ENCODE results near the gene FETUB.
"Not testable (repeated sequence)": the region's sequence is repeated elsewhere in the genome, so short reads cannot be mapped to it uniquely, and the experiment has no call there.

Gene FETUB

DNA sequence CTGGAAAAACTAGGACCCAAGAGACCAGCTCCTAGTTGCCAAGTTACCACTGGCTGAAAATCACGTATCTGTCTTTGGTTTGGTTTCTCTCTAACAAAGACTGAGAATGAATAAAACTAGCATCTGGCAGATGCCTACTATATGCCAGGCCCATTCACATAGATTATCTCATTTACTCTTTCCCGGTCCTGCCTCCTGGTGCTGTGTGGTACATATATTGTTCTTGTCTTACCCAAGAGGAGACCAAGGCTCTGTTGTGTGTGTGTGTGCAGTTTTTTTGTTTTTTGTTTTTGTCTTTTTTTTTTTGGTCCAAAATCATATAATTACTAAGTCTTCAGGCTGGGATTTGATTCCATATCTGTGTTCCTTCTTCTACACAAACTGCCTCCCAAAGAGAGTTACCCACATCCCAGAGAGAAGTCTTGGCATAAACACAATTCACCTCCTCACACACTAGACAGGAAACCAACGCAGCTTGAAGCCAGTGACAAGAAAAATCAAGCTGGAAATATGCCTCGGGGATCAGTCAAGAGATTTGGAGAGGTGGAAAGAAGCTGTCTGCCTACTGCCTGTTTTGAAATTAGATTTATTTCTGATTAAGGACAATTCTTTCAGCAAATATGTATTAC is 26.4 kb upstream of the FETUB start:
- no peak for DNase-seq

DNA sequence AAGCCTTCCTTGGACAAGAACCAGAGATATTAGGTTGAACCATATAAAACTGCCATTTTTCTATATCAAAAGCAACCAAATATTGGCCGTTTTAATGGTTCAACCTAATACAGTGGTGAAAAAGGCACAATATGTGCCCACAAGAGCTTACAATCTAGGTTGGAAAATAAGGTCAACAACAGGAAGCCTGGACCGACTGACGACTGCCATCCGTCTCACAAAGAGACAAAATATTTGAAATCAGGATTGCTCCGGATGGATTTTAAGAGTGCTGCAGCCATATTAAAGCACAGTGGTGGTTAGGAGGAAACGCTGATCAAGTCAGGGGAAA is 26.0 kb upstream of the FETUB start:
- DNase-seq = no peak

DNA sequence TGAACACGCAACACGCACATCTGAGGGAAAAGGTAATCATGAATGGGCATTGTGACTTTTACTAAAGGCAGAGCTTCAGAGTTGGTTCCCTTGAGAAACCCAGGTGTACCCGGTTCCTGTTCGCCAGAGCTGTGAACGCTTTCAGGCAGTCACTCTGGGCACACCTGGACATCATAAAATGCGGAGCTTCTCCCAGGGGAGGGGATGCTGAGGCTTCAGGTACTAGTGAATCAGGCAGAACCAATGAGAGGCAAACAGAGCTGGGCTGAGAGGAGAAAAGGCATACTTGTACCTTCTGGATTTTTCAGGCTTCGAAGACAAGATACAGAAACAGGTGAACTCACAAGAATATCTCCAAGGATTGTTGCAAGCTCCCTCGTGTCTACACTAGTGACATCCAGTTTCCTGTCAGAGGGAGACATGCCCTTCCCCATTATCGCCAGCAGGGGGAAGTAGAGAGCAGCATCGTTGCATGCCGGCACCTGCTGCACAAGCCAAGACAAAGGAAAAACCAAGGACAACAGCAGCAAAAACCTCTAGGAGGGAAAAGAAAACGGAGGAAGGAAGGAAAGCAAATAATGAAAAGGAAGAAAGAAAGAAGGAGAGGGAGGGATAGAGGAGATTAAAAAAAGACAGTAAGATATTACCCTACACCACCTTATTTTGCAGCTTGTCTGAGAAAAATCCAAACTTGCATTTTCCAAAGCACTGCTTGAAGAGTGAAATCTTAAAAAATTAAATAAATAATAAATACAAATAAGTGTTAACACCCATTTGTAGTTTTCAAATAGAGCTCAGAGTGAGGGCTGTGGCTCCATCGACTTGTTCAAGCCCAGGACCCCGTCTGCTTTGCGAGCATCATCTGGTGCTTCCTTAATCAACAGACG is 25.4 kb upstream of the FETUB start:
- DNase-seq = peak; percentile 74

DNA sequence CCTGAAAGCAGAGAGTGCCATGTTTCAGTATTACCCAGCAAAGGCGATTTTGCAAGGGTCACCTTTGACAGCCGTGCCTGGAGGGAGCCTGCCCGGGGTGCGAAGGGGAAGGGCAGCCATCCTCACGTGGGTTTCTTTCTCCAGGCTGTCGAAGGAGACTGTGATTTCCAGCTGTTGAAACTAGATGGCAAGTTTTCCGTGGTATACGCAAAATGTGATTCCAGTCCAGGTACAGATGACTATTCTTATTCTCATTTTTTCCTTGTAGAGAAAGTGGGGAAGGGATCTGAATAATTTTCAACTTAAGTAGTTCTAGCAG is 23.9 kb upstream of the FETUB start:
- DNase-seq = no peak

- peak; percentile 83 for DNase-seq
Measured at GRCh38 chr3:186617036-186617946, 22.9 kb upstream of the FETUB start.

GRCh38 chr3:186618318-186618938 is 21.8 kb upstream of the FETUB start:
- DNase-seq = no peak

DNA sequence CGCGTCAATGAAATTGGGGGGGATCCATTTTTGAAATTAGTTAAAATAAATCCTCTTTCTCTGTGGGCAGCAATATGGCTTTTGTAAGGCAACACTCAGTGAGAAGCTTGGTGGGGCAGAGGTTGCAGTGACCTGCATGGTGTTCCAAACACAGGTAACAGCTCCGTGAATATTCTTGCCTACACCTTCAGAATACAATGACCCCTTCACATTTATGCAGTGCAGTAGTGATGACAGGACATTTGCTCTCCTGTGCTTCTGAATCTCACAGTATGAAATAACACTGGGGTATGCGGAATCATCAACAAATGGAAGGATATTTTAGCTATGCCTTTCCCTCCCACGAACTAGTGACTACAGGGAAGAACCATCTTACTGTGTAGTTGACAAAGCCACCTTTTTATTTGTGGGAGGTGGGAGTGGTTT is 20.4 kb upstream of the FETUB start:
- DNase-seq = no peak

DNA sequence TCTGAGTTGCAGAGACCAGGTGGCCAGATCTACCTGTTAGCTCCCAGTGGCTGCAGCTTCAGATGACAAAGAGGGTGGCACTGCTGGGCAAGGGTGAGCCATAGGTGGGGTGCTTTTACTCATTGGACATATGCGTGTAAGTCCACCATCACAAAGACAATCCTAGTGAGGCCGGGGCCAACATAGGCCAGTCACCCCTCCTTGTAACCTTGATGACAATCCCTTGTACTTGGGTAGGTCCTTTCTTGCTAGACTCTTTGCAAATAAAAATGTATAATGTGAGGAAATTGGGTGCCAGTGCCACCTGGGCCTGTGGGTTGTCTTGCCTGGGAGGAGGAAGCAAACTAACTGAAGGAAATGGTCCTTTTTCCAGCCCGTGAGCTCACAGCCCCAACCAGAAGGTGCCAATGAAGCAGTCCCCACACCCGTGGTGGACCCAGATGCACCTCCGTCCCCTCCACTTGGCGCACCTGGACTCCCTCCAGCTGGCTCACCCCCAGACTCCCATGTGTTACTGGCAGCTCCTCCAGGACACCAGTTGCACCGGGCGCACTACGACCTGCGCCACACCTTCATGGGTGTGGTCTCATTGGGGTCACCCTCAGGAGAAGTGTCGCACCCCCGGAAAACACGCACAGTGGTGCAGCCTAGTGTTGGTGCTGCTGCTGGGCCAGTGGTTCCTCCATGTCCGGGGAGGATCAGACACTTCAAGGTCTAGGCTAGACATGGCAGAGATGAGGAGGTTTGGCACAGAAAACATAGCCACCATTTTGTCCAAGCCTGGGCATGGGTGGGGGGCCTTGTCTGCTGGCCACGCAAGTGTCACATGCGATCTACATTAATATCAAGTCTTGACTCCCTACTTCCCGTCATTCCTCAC is 19.7 kb upstream of the FETUB start:
- DNase-seq = no peak

DNA sequence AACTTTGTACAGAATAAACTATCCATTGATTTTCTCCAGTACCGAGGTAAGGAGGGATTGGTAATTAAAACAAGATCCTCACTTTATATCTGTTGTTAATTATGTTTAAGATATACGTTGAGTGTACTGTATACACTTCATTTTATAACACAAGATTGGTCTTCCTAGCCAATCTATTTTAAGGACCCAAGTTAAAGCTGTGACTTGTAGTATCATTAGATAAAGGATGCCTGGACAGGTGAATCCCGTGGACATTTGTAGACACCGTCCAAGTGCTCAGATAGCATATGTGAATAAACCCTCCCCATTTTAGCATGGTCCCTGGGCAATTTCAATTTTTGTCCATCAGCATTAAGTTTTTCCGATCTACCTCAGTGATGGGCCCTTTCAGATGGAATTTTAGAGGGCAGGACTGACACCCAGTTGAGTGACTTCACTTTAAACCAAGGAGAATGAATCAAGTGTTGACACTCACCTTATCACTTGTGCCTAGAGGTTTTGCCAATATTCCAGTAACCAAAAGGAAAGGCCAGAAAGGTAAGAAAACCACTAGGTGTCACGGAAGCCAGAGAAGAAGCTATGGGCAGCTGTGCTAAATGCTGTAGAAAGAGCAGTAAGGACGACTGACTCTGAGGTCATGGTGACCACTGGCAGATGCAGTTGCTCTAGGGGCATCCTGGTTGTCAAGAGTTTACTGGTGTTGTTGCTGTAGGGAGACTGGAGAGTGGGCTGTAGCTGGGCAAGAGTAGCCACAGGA is 18.1 kb upstream of the FETUB start:
- DNase-seq = no peak

DNA sequence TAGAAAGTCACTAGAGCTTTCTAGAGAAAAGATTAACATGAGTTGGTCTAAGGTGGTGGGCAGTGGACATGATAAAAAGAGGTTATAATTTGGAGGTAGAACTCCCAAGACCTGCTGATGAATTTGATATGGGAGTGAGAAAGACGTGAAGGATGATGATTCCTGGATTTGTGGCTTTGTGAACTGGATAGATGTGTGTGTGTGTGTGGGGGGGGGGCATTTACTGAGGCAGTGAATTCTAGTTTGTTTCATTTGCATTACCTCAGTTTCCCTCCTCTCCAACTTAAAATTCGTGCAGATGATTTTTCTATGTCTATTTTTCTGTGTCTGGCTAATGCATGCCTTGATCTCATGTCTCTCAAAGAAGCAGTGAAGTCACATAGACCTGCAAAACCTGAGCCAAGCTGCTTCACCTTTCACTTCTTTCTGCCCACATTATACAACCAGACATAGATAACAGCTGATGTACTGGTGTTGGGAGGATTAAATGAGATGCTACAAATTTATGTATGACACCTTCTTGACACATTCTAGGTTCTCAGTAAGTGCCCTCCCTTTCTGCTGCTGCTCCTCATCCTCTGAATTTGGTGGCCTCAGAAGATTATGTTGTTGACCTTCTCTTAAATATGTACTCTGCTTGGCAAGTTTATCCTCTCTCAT is 17.4 kb upstream of the FETUB start:
- no peak for DNase-seq

- no peak for DNase-seq
Measured at GRCh38 chr3:186624598-186624997, 15.6 kb upstream of the FETUB start.

DNA sequence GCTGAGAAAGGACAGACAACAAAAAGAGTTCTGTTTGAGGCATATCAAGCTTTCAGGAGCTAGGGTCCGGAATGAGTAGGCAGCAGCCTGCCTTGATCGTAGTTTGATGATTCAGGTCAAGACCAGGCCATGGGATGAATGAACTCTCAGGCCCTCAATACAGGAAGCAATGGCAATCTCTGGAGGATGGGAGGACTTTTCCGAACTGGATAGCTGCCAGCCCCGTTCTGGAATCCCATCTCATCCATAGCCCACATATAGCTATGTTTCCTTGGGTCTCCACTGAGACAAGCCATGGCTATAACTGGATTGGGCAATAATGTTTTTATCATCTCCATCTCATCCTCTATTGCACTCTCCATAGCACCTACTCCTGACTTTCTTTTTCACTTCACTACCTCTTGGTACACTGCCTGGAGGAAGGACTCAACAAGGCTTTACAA is 14.6 kb upstream of the FETUB start:
- no peak for DNase-seq

GRCh38 chr3:186626254-186626847 is 13.8 kb upstream of the FETUB start:
- no peak for DNase-seq

GRCh38 chr3:186627852-186628414 is 12.3 kb upstream of the FETUB start:
- DNase-seq = no peak

GRCh38 chr3:186628756-186629155 is 11.4 kb upstream of the FETUB start:
- no peak for DNase-seq

- DNase-seq = no peak
Measured at GRCh38 chr3:186630950-186631641, 9.1 kb upstream of the FETUB start.

GRCh38 chr3:186633481-186633880 is 6.7 kb upstream of the FETUB start:
- DNase-seq = no peak

DNA sequence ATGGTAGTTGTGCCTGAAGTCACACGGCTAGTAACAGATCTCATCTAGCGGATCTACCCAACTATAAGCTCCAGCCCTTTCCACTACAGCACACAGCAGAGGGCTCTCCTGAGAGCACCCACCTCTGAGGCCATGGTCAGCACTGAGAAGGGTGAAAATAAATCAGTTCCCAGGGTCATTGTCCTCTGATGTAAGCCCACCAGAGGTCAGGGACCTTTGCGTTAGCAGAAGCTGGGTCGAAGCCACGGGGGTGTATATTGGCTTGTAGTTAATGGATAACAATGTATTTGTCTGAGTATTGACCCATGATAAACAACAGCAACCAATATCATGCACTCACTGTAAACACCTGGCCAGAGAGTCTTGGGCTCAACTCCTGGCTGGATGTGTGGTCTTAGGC is 6.0 kb upstream of the FETUB start:
- DNase-seq = not testable (repeated sequence)

GRCh38 chr3:186635532-186635931 is 4.7 kb upstream of the FETUB start:
- no peak for DNase-seq
